Measurements from ENCODE around the gene NCSTN. TPM values are rescaled to one million over a fixed set of nuclear protein-coding genes. Genes with fewer than 3 reads are reported as not detected.

NCSTN gene
- total RNA-seq, 1 donor from 2014 or later, result 106 TPM

DNA sequence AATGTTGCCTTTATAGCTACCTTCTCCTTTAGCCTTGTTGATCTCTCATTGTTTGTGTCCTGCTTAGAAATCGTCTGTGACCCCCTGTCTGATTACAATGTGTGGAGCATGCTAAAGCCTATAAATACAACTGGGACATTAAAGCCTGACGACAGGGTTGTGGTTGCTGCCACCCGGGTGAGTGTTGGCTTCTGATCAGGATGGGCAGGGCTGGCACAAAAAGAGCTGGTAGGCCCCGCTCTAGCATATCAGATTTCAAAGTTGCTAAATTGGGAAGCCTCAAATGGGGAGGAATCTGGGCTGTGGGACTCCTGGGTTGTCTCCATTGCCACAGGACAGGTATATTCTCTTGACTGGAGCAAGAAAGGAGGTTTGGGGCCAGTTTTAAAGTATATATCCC, 8.4 kb downstream of the NCSTN start:
- DNase-seq (ENCODE audit: low spot score), result no peak

DNA sequence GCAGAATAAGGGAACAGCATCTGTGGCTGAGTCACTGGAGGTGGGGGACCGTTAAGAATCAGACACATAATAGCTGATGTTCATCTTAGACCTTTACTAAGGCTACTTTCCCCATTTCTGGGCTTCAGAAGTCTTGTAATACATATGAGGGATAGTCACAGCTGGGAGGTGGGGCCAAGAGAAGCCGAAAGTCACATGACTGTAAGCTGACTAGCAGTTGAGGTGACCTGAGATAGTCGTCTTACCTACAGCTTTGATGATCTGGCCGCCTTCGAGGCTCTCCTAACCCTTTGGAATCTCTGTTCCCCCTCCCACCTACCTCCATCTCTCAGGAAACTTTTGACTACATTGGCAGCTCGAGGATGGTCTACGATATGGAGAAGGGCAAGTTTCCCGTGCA, 9.4 kb downstream of the NCSTN start:
- no peak for DNase-seq (ENCODE audit: low spot score)

DNA sequence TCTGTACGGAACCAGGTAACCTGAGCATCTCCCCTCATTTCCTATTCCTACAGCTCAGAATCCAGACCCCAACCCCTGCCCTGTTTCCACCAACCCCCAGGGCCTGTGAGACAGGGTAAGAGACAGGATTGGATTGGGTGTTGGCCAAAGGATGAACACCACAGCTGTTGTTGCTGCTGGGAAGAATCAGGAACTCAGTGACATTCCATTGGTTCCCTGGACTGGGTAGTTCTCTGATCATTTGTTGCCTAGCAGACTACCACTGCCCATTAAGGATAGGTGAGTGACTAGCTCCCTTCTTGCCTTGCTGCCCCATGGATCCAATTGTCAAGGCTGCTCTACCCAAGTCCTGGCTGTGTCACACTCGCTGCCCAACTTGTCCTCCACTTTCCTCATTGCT, 10.0 kb downstream of the NCSTN start:
- no peak for DNase-seq (ENCODE audit: low spot score)

DNA sequence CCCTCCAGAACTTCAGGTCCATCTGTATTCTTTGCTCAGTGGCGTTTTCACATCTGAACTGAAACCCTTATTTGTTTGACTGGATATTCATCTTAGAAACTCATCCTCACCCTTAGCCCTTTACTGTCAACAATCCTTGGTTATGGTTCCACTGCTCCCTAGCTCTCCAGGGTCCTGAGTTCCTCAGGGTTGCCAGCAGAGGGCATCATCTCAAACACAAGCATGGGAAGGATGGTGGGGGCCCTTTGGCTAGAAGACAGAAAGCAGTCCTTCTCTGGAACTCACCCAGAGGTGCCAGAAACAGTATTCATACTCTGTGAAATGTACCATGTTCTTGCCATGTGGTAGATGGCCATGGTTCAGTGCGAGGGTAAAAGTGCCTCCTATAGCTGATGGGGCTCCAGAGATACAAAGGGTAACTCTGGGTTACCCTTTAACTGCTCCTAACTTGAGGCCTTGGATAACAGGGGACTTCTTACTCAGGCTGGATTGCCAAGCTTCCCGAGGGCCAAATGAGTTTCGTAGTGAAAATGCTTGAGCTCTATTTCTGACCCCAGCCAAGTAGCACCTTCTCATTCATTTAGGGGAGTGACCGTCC, 11.3 kb downstream of the NCSTN start:
- no peak for DNase-seq (ENCODE audit: low spot score)

DNA sequence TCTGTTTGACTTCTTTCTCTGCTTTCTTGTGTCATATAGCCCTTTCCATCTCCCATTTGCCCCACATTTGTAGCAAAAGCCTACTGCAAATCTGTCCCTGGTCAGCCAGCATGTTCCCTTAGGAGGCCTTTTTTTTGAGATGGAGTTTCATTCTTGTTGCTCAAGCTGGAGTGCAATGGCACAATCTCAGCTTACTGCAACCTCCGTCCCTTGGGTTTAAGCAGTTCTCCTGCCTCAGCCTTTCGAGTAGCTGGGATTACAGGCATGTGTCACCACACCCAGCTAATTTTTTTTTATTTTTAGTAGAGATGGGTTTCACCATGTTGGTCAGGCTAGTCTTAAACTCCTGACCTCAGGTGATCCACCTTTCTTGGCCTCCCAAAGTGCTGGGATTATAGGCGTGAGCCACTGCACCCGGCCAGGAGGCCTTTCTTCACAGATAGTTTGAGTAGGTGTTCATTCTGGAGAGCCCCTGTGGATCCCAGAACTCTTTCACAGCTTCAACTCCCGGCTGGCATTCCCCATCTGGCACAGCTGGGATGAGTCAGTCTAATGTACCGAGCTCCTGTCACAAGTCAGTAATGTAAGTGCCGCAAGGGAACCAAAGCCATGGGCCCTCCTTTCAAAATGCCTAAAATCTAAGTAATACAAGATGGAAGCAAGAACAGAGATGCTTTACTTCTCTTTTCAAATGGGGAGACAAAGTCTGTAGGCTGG, 14.3 kb downstream of the NCSTN start:
- no peak for DNase-seq (ENCODE audit: low spot score)

DNA sequence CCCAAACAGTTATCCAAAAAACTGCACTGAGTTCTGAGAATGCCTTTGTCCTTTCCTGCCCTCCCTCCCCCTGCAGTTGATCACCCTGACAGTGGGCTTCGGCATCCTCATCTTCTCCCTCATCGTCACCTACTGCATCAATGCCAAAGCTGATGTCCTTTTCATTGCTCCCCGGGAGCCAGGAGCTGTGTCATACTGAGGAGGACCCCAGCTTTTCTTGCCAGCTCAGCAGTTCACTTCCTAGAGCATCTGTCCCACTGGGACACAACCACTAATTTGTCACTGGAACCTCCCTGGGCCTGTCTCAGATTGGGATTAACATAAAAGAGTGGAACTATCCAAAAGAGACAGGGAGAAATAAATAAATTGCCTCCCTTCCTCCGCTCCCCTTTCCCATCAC, 14.9 kb downstream of the NCSTN start:
- no peak for DNase-seq (ENCODE audit: low spot score)

DNA sequence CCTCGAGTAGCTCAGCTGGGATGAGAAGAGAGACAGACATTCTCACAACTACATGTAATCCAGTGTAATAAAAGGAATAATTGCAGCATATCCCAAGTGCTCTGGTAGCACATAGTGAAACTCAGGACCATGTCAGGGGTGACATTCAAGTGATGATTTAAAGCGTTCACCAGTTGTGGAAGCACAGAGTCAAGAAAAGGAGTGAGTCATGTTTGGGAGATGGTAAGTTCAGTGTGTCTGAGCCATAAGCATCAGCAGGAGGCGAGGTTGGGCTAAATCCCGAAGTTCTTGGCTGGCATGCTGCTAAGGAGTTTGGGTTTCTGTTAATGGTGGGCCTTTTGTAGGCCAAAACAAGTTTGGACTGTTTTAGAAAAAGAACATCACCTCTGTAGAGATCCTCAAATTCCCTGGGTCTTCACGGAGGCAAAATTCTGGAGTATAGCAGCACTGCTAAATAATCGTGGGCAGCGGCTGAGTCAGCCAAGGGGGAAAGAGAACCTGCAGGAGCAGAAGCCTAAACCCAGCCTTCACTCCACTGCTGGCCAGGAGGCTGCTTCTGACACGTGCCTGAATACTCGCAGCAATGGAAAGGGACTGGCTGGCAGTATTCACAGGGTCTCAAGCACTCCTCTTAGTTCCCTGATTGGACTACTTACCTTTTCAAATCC, 16.5 kb downstream of the NCSTN start:
- DNase-seq (ENCODE audit: low spot score), result no peak

DNA sequence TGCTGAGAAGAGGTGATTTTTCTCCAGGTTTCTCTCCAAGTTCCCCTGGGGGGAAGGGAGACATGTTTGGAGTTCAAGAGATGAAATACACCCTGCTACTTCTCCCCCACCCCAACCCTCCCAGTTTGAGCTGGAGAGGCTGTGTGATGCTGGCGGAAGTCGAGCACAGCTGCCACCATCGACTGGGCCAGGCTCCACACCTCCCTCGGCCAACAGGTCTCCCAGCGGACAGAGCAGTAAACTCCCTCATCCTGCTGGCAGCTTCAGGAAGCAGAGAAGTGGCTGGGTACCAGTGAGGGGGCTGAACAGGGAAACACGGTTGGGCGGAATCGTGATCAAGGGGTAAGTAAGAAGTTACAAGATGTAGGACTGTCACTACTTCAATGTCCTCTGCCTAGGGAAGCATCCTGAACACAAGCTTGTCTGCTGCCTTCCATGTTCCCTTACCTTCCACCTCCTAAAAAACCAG, 17.1 kb downstream of the NCSTN start:
- no peak for DNase-seq (ENCODE audit: low spot score)

DNA sequence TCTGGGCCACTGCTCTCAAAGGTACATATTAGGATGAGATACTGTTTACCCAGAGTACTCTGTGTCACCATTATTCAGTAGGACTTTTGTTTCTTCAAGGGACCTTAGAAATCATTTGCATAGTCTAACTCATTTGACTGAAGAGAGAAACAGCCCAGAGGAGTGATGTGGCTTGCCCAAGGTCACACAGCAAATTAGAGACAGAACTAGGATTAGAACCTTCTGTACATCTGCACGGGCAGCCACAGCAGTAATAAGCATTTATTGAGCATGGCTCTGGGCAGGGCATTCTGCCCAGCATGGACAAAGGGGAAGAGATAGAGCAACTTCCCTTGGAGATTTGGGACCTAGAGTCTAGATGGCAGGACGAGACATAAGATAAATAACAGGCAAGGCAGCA, 18.0 kb downstream of the NCSTN start:
- no peak for DNase-seq (ENCODE audit: low spot score)

DNA sequence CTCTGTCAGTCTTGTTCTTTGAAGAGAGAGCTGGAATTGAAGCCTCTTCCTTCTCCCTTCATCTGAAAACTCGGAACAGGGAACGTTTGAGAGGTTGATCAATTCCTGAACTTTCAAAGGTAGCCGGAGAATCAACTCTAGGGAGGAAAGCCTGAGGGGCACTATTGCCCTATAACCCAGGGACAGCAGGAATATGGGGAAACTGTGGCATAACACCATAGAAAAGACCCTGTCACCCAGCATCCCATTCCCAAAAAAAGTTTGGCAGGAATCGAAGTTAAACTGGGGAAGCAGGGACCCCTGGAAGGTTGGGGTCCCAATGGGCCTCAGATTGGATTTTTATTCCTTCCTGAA, 18.6 kb downstream of the NCSTN start:
- no peak for DNase-seq (ENCODE audit: low spot score)

DNA sequence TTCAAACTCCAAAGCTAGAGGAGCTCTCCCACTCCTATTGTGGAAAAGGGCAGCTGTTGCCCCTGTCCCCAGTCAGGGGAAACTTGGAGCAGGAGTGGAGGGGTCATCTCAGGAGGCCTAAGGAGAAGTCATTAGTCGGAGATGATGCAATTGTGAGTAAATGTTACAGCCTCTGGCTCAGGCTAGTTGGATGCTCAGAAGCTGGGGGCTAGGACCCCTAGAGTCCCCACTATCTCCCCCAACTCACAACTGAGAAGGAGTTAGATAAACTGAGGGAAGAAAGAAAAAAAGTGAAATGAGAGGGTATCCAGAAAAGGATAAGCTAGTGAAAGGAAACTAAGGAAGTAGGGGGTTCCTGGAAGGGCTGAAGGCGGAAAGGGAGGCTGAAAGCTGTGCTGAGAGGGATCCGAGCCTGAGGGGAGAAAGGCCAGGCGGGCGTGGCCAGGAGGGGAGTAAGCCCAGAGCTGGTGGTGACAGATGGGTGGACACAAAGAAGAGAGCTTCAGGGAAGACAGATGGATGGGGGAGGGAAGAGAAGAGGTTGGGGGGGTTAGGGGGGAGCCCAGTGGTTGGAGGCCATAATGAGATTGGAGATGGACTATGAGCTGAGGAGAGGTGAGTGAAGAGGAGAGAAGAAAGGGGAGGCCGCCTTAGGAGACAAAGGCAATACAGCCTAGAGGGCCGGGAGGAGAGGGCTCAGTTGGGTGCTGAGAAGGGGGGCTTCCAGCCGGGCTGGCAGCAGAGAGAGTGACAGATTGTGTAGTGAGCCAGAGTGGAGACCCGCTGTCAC, 19.2 kb downstream of the NCSTN start:
- no peak for DNase-seq (ENCODE audit: low spot score)

DNA sequence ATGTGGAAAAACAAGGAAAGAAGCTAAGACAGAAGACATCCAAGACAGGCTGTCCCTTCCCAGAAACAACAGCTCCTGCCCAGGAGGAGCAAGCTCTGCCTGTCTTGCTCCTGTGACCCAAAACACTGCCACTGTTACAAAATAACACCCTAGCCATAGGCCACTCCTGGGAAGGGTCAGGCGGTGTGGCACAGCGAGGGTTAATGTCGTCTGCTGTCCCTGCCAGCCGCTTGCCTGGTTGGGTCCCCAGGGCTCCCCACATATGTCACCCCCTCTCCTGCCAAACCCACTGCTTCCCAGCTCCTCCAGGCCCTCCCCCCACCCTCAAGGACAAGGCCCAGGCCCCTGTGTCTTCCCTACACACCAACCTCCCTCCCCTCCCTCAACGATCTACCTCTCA, 19.8 kb downstream of the NCSTN start:
- no peak for DNase-seq (ENCODE audit: low spot score)

DNA sequence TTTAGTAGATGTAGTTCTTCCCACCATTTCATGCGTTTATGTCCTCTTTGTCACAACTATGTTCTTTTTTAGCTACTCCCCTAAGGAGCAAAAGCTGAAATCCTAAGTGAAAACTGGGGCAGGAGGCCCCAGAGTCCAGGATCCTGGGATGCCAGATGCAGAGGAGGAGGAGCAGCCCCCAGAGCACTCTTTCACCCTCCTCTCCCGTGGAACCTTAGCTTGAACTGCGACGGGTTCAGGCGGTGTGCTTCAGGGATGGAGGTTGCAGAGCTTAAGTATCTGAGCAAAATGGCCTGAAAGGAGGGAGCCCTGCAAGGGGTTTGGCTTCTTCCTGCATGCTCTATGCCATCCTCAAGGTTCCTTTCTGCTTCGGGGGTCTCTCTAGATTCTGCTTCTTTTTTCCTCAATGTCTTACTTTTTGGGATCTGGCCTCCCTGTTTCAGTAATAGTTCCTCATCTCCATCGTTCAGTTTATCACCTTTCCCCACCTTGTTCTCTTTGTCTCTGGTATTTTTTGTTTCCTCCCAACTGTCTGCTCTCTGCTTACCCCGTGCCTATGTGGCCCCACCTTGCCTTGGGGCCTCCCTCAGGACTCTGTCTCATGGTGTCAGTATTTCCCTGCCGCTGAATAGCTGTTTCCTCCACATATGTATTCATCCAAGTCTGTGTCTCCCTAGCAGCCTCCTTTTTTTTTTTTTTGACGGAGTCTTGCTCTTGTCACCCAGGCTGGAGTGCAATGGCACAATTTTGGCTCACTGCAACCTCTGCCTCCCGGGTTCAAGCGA, 21.0 kb downstream of the NCSTN start:
- no peak for DNase-seq (ENCODE audit: low spot score)

DNA sequence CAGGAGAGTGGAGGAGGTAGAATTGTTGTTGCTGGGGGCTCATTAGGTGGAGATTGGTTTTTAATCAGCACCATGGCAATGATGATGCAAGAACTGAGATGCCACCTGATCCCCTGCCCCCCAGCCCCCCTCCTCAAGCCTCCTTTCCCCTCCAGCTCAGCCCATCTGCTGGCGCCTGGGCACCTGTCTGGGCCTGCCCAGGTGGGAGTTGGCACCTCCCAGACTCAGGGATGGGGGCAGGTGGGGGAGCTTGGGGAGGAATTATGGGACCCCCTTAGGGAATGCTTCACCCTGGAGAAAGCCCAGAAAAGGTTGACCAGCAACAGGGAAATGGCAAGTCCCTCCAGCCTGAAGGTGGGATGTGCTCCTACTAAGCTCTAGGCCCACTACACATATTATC, 22.1 kb downstream of the NCSTN start:
- no peak for DNase-seq (ENCODE audit: low spot score)

DNA sequence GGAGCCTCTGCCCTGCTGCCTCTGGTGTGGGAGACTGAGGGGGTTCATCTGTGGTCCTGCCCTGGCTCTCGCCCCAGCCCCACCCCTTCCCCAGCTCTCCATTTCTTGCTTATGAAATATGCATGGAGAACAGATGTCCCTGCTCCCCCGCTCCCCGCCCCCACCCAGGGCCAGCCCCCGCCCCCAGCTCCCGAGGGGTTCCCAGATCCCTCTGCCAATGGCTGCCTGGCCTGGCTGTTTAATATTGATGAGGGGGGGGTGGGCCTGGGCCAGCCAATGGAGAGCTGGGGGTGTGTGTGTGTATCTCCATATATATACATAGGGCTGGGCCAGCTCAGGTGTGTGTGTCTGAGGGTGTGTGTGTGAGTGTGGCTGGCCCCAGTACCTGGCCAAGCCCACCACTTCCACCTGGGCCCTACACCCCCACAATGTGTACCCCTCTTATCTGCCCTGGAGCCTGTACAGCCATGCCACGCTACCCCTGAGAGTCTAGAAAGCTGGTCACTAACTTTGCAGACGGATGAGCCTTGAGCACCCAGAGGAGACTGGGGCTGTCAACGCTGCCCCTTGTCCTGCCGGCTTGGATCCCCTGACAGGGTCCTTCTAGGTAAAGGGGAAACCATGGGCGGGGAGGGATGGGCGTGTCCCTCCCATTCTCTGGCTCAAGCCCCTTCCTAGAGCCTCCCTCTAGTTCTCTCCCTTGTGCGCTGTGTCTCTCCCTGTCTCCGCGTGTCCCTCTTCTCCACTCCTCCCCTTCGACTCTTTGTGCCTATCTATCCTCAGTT, 23.7 kb downstream of the NCSTN start, which contains the start of gene NHLH1:
Gene NHLH1 (plus strand): TSS at position 341 of the 785 bp plus-strand sequence. CDS start 3,661 bp downstream, outside the sequence.
- no peak for DNase-seq (ENCODE audit: low spot score)

DNA sequence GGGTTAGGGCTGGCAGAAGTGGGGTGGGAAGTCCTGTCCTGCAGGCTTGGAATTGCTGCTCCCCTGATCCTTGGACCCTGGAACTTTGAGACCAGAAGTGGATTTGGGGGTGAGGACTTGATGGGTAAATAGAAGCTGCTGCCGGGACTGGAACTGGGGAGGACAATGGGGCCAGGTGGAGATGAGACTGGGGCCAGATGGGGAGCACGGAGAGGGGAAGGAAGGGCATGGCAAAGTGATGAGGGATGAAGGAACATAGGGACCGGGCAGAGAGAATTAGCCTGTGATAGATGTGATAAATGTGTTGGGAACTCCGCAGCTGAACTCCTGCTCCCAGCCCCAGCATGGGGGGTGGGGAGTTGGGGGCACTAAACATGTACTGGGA, 24.3 kb downstream of the NCSTN start:
- no peak for DNase-seq (ENCODE audit: low spot score)

DNA sequence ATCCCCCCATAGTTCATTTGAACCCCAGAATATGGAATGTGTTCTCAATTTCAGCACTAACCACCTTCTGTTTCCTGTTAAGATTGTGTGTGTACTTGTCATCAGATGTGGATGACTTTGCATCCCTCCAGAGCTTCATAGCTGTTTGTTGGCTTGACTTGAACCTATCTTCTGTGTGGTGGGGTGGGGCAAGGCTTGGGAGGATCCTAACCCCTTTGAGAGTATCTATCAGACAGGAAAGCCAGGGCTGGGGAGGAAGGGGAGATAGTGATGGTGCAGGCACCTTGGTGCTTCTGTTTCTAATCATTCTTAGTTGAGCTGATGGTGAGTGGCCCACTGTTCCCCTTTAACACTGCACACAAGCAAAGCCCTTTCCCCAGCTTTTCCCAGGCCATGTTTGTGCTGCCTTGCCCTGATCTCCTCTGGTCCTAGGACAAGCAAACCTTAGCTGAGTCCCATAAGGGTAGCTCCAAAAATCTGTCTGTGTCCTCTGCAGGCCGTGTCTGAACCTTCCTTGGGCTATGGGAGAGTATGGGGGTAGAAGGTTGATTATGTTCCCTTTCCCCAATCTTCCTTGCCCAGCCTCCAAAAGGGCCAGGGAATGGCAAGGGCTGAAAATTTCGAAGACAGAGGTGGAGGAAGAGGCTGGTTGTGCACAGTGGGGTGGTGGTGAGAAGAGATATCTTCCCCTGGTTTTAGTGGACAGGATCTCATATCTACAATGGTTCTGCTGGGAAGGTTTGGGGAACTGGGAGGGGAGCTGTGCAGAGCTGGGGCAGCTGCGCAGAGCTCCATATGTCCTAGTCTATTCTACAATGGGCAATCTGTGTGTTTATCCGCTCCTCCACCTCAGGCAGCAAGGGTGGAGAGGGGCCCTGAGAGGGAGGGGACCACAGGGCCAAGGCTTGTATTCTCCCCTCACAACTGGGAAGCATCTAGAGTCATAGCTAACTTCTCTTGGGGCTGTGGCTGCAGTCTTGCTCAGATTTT, 25.0 kb downstream of the NCSTN start:
- no peak for DNase-seq (ENCODE audit: low spot score)

DNA sequence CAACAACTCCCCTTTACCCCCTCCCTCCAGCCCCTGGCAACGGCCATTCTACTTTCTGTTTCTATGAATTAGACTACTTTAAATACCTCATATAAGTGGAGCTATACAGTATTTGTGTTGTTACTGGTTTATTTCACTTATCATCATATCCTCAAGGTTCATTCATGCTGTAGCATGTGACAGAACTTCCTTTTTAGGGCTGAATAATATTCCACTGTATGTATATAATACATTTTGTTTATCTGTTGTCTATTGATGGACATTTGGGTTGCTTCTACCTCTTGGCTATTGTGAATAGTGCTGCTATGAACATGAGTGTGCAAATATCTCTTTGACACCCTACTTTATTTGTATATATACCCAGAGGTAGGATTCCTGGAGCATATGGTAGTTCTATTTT, 25.9 kb downstream of the NCSTN start:
- DNase-seq (ENCODE audit: low spot score), result no peak

DNA sequence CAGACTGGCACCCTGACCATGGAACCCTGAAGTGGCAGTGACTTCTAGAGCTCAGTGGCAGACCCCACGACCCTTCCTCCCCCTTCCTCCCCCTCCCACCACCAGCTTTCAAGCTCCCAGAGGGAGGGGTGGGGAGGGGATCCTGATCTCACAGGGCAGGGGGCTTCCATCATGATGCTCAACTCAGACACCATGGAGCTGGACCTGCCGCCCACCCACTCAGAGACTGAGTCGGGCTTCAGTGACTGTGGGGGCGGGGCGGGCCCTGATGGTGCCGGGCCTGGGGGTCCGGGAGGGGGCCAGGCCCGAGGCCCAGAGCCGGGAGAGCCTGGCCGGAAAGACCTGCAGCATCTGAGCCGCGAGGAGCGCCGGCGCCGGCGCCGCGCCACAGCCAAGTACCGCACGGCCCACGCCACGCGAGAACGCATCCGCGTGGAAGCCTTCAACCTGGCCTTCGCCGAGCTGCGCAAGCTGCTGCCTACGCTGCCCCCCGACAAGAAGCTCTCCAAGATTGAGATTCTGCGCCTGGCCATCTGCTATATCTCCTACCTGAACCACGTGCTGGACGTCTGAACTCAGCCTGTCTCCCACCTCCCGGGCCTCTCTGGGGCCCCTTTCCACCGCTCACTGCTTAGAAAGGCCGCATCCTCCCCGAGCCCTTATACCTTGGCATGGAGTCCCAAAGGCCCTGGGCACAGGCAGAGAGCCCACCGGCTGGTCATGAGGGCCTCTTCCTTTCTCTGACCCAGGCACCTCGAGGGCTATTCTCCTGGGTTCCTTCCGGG, 27.6 kb downstream of the NCSTN start:
- no peak for DNase-seq (ENCODE audit: low spot score)
